Measurements from ENCODE around the gene GPR141. TPM values are rescaled to one million over a fixed set of nuclear protein-coding genes. Genes with fewer than 3 reads are reported as not detected.

The GPR141 gene
- total RNA-seq, 4 donors from 2014 or later, result 0.80 to 2.5 TPM; not detected in 2

DNA sequence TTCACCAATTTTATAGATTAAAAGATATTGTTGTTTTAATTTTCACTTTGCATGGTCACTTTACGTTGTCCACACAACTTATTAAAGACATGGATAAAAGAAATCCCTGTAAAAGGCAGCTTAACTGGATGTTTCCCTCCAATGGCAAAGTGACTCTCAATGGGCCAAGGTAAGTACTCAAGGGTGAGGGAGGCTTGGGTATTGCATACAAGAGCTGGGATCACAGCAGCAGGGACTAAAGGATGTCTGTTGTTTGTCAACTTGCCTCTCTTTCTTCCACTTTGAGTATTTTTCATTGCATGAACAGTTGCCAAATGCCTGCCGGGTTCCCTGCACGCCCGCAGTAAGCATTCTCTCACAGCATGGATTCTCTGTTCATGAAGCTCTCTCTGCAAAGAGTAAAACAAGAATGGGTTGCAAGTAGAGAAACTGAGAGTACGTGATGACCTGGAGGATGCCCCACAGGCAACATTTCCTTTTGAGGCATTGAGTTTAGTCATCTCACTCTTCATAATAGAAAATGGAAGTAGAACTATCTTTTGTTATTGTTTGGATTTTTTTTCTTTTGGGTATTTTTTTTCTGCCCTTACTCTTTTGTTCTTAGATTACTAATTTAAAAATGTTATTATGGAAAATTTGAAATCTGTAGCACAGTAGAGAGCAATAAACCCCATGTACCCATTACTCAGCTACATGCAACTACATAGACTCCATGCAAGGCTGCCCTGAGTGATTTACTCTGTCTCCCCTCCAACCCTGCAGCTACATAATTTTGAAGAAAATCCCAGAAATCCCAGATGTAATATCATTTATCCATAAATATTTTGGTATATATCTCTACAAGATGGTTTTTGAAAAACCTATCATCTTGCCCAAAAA lies 26.3 kb downstream of the GPR141 start:
- TF ChIP-seq POLR2A (IDR thresholded peaks at IDR 0.05; ENCODE audit: low read depth), result no peak
- no peak for TF ChIP-seq EP300 (IDR thresholded peaks at IDR 0.05)
- TF ChIP-seq, protein P1, sequence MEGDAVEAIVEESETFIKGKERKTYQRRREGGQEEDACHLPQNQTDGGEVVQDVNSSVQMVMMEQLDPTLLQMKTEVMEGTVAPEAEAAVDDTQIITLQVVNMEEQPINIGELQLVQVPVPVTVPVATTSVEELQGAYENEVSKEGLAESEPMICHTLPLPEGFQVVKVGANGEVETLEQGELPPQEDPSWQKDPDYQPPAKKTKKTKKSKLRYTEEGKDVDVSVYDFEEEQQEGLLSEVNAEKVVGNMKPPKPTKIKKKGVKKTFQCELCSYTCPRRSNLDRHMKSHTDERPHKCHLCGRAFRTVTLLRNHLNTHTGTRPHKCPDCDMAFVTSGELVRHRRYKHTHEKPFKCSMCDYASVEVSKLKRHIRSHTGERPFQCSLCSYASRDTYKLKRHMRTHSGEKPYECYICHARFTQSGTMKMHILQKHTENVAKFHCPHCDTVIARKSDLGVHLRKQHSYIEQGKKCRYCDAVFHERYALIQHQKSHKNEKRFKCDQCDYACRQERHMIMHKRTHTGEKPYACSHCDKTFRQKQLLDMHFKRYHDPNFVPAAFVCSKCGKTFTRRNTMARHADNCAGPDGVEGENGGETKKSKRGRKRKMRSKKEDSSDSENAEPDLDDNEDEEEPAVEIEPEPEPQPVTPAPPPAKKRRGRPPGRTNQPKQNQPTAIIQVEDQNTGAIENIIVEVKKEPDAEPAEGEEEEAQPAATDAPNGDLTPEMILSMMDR (IDR thresholded peaks at IDR 0.05), result no peak
- TF ChIP-seq POLR2AphosphoS5 (IDR thresholded peaks at IDR 0.05), result no peak
- WGBS, result 94% methylated on average over 5 of the region's 5 CpGs
- intact Hi-C loops (cut with DNase I), result no loop called here
- no peaks in the 10 kb centered on the region for H3K36me3 ChIP-seq
- DNase-seq (ENCODE audit: extremely low spot score), result no peak
- no peak overlapping the region for H3K27ac ChIP-seq (replicated peaks in 1 of 4)
- H3K9me3 ChIP-seq, result no peaks in the 10 kb centered on the region
- no peak overlapping the region for H3K4me3 ChIP-seq
- no peaks in the 10 kb centered on the region for H3K27me3 ChIP-seq
- H3K4me1 ChIP-seq, result peaks cover 0 to 8% (median 3%) of the 10 kb centered on the region in 4 donors

DNA sequence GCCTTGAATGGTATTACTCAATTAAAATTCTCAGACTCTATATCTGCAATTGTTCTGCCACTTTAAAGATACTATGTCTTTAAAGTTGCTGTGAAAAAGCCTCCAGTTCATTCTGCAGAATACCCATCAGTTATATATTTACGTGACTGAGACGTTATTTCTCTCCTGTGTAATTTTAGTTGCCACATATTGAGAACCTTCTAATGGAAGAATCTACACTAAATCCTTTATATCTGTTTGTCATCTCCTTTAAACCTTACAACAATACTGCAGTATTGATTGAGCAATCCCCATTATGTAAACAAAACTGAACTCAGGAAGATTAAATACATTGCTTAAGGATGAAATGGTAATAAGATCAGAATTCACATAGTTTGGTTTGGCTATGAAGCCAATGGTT lies 30.0 kb downstream of the GPR141 start:
- H3K4me3 ChIP-seq, result no peak overlapping the region
- H3K36me3 ChIP-seq, result no peaks in the 10 kb centered on the region
- no peaks in the 10 kb centered on the region for H3K27me3 ChIP-seq
- TF ChIP-seq POLR2A (IDR thresholded peaks at IDR 0.05; ENCODE audit: low read depth) (no peak), POLR2AphosphoS5 (IDR thresholded peaks at IDR 0.05) (no peak), EP300 (IDR thresholded peaks at IDR 0.05) (no peak)
- TF ChIP-seq, protein P1 (IDR thresholded peaks at IDR 0.05), result no peak
- WGBS, result 61% methylated on average over 2 of the region's 2 CpGs
- no peak overlapping the region for H3K27ac ChIP-seq (replicated peaks in 1 of 4)
- intact Hi-C loops (cut with DNase I), result no loop called here
- DNase-seq (ENCODE audit: extremely low spot score), result no peak
- H3K4me1 ChIP-seq, result no peaks in the 10 kb centered on the region
- no peaks in the 10 kb centered on the region for H3K9me3 ChIP-seq

DNA sequence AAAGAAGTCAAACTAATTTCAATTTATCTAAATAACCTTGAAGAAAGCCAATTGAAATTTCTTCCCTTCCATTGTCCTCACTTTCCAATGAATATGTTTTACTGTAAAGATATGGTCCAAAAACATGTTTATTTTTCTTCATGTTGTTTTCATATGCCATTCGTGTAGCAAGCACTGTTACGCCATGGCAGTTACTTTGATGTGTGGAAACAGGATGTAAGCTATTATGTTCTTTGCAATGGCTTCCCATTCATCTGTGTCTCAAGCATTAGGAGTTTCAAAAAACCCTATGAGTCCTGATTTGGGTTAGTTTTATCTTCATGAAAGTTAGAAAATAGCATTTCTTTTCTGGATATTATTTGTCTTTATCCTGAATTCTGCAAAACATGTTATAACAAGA lies 31.0 kb downstream of the GPR141 start:
- intact Hi-C loops (cut with DNase I), result no loop called here
- Histone ChIP-seq H3K27ac (replicated peaks in 1 of 4) (no peak overlapping the region), H3K36me3 (no peaks in the 10 kb centered on the region), H3K9me3 (no peaks in the 10 kb centered on the region), H3K27me3 (no peaks in the 10 kb centered on the region), H3K4me3 (no peak overlapping the region), H3K4me1 (no peaks in the 10 kb centered on the region)
- WGBS, result 59% methylated on average over 2 of the region's 2 CpGs
- no peak for DNase-seq (ENCODE audit: extremely low spot score)
- TF ChIP-seq POLR2AphosphoS5 (IDR thresholded peaks at IDR 0.05), result no peak
- TF ChIP-seq, protein P1 (IDR thresholded peaks at IDR 0.05), result no peak
- TF ChIP-seq POLR2A (IDR thresholded peaks at IDR 0.05; ENCODE audit: low read depth), result no peak
- no peak for TF ChIP-seq EP300 (IDR thresholded peaks at IDR 0.05)

DNA sequence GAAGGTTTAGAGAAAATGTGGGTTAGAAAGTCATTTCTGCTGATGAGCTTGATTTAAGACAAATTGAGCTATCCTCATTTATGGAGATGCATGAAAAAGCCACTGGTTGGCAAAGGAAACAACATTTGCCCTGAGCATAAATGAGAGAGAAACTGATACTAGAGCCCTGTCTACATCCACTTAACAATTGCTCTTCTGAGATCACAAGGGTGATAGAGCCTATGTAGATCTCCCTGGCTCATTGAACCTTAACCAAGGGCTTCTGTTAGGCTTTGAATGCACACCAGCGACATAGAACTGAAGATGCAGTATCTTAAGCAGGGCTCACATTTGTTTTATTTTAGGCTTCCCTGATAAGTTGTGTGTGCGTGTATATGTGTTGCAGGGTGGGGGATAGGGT lies 35.0 kb downstream of the GPR141 start:
- H3K9me3 ChIP-seq, result no peaks in the 10 kb centered on the region
- H3K4me3 ChIP-seq, result no peak overlapping the region
- intact Hi-C loops (cut with DNase I), result no loop called here
- H3K4me1 ChIP-seq, result peaks cover 0 to 8% (median 0%) of the 10 kb centered on the region in 4 donors
- TF ChIP-seq POLR2A (IDR thresholded peaks at IDR 0.05; ENCODE audit: low read depth), result no peak
- TF ChIP-seq, protein P1 (IDR thresholded peaks at IDR 0.05), result no peak
- TF ChIP-seq EP300 (IDR thresholded peaks at IDR 0.05), result no peak
- no peak for TF ChIP-seq POLR2AphosphoS5 (IDR thresholded peaks at IDR 0.05)
- WGBS, result 85% methylated on average over 2 of the region's 2 CpGs
- no peak overlapping the region for H3K27ac ChIP-seq (replicated peaks in 1 of 4)
- no peak for DNase-seq (ENCODE audit: extremely low spot score)
- no peaks in the 10 kb centered on the region for H3K36me3 ChIP-seq
- no peaks in the 10 kb centered on the region for H3K27me3 ChIP-seq
